GM10847 (cell line): ENCODE measurements around the gene CNEP1R1.

ENCODE experiments used
- POLR2A ChIP-seq: IDR thresholded peaks from 2 replicates; pipeline ENCODE4 v1.6.1; 2011; ENCODE audit not compliant: insufficient read length; ENCODE audit errors: extremely low read depth

Gene CNEP1R1

DNA sequence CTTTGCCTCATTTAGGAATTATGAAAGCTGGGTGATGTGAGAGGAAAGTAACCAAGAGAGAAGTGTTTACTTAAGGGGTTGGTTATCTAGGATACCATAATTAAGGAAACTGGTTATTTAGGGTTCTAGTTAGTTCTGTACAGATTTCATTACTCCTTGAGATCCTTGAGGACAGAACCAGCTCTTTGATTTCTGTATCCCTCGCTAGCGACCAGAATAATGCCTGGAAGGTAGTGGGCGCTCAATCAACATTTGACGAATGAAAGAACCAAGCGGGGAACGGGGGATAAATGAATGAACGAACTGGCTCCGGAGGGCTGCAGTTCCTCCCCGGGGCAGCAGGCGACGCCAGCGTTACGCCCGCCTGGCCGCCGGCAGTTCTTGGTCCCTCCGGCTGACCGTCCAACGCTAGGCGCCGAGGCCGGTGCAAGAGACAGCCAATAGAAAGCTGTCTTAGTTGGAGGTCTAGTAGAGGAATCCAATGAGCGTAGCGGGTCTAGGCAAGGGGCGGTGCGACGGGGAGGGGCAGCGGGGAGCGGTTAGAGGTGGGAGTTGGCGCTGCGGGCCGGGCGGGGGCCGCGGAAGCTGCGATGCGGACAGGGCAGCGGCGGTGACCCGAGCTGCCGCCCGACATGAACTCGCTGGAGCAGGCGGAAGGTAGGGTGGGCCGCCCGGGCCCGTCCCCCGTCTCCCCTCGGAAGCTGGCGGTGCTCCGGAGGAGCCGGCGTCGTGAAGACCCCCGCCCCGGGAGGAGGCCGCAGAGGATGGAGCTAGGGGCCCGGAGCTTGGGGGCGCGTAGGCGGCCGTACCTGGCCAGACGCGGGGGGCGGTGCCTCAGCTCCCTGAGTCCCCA lies at the start of gene CNEP1R1:
TSS of gene CNEP1R1 (plus strand) at position 542 of the 853 bp plus-strand sequence. CDS start at position 633, 91 bp downstream.
- TF ChIP-seq POLR2A: peak; percentile 52

DNA sequence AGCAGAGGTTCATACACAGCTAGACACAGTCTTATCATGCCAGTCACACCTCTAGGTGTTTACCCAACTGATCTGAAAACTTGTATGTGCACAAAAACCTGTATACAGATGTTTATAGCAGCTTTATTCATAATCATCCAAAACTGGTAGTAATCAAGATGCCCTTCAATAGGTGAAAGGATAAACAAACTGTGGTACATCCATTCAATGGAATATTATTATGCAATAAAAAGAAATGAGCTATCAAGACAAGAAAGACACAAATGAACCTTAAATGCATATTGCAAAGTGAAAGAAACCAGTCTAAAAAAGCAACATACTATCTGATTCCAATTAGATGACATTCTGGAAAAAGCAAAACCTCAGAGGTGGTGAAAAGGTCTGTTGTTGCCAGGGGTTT lies 47.6 kb upstream of the CNEP1R1 start:
- TF ChIP-seq POLR2A: no peak

- no peak for TF ChIP-seq POLR2A
These were observed 46.3 kb upstream of the CNEP1R1 start for GRCh38 chr16:49978569-49979326.

DNA sequence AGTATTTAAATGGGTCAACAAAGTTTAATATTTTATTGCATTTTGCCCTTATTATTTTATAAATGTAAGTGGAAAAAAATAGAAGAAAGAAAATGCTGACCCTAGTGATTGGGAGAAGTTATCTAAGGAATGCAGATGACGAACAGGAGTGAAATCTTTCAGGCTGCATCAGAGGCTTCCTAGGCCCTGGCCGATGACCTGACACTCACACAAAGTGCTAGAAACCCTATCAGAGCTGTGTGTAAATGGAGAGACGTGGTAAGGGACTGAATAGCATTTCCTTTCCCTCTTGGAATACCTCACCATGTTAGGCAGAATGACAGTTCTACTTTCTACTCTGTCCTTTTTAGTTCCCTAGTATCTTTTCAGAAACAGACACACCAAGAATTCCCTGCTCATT lies 44.9 kb upstream of the CNEP1R1 start:
- no peak for TF ChIP-seq POLR2A

GRCh38 chr16:49986351-49987124 lies 38.5 kb upstream of the CNEP1R1 start:
- TF ChIP-seq POLR2A: no peak

DNA sequence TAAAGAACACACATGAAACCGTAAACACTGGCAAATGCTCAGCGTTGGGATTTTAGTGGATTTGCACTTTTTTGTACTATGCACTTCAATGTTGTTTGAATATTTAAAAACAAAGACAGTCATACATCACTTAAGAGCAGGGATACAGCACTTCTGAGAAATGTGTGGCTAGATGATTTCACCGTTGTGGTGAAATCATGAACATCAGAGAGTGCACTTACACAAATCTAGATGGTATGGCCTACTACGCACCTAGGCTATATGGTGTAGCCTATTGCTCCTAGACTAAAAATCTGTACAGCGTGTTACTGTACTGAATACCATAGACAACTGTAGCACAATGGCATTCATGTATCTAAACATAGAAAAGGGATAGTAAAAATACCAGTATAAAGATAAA lies 37.6 kb upstream of the CNEP1R1 start:
- TF ChIP-seq POLR2A: no peak

DNA sequence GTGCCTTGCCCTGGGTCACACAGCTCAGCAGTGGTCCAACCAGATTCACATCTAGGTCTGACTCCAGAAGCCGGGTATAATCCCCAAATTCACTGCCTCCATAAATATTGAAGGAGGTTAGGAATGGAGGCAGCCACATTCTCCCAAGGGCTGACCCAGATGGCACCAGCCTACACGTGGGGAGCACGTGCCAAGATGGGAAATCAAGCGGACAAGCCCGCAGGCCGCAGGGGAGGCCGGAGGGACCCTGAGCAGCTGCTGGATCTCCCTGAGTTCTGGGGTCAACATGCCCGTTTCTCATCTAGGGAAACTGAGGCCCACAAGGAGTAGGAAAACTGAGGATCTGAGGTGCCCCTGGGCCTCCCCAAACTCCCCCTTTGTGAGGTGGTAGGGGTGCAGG lies 32.2 kb upstream of the CNEP1R1 start:
- TF ChIP-seq POLR2A: no peak

DNA sequence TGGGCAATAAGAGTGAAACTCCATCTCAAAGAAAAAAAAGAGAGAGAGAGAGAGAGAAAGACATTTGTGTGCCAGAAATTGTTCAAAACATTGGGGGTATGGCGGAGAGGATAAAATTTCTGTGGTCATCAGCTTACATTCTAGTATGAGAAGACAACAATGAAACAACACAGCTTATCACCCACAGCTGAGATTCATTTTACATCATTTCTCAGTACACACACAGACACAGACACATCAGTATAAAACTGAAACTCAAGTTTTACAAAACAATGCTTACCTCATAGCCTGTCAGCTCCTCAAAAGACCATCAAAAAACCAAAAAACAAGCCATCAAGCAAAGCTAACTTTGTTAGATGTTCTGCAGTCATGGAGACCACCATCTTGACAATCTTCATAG lies 31.4 kb upstream of the CNEP1R1 start:
- no peak for TF ChIP-seq POLR2A

DNA sequence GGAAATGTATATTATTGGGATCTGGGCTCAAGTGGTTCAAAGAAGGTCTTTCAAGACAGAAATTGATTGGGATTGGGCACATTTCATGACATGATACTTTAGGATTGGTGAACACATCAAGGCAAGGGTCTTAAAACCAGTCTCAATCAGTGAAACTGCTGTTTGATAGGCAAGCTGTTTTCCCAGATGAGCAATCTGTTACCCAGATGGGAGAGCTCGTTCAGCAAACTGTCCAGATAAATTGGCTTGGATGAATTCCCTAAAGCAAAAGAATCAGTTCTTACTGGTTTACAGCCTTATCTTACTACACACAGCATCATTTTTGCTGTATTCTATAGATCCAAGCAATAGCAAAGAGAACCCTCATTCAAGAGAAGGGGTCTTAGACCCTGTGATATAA lies 31.0 kb upstream of the CNEP1R1 start:
- TF ChIP-seq POLR2A: no peak

DNA sequence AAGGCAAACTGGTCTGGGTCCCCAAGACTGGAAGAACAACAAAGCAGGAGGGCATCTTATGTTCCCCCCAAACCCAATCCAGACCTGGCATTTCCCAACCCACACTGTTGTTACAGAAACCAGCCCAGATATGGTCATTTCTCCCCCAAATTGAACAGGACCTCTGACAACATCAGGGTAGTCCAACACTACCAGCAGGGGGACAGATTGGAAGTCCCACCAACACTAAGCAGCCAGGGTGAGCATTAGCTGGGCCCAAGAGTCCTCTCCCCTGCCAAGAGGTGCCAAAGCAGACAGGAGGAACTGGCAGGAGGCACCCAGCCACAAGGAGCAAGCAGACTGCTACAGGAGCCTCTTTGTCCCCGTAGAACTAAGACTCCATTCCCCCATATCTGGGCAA lies 29.3 kb upstream of the CNEP1R1 start:
- TF ChIP-seq POLR2A: no peak

DNA sequence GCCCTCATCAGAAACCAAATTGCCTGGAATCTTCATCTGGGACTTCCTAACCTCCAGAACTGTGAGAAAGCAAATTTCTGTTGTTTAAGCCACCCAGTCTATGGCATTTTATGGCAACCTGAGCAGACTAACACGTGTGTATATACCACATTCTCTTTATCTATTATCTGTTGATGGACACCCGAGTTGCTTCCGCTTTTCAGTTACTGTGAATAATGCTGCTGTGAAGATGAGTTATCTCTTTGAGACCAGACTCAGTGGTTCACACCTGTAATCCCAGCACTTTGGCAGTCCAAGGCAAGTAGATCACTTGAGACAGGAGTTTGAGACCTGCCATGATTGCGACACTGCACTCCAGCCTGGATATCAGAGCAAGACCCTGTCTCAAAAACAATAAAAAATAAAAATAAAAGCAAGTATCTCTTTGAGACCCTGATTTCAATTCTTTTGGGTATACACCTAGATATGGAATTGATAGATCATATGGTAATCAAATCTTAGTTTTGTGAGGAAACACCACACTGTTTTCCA lies 27.2 kb upstream of the CNEP1R1 start:
- no peak for TF ChIP-seq POLR2A

DNA sequence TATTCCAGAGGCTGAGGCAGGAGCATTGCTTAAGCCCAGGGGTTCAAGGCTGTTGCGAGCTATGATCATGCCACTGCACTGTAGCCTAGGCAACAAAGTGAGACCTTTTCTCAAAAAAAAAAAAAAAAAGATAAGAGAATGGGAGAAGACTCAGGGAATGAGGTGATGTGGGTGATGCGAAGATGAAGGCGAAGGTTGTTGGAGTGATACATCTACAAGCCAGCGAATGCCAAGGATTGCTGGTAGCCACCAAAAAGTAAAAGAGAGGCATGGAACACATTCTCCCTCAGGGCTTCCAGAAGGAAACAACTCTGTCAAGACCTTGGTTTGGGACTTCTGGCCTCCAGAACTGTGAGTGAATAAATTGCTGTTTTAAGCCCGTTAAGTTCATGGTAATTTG lies 26.0 kb upstream of the CNEP1R1 start:
- no peak for TF ChIP-seq POLR2A

DNA sequence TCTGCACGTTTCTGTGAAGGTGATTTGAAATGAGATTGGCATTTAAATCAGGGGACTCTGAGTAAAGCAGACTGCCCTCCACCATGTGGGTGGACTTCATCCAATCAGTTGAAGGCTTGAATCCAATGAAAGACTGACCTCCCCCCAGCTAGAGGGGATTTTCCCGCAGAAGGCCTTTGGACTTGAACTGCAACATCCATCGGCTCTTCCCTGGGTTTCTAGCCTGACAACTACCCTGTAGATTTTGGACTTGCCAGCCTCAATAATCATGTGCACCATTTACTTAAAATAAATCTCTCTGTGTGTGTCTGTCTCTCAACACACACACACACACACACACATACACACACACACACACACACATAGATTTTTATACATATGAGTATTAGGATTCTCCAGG lies 23.9 kb upstream of the CNEP1R1 start:
- TF ChIP-seq POLR2A: no peak

GRCh38 chr16:50002190-50002589 lies 22.8 kb upstream of the CNEP1R1 start:
- TF ChIP-seq POLR2A: no peak

GRCh38 chr16:50004239-50004638 lies 20.8 kb upstream of the CNEP1R1 start:
- no peak for TF ChIP-seq POLR2A
